ENCODE data around the gene LGALS14.
"Not testable (repeated sequence)": the region's sequence is repeated elsewhere in the genome, so short reads cannot be mapped to it uniquely, and the experiment has no call there.

Gene LGALS14

DNA sequence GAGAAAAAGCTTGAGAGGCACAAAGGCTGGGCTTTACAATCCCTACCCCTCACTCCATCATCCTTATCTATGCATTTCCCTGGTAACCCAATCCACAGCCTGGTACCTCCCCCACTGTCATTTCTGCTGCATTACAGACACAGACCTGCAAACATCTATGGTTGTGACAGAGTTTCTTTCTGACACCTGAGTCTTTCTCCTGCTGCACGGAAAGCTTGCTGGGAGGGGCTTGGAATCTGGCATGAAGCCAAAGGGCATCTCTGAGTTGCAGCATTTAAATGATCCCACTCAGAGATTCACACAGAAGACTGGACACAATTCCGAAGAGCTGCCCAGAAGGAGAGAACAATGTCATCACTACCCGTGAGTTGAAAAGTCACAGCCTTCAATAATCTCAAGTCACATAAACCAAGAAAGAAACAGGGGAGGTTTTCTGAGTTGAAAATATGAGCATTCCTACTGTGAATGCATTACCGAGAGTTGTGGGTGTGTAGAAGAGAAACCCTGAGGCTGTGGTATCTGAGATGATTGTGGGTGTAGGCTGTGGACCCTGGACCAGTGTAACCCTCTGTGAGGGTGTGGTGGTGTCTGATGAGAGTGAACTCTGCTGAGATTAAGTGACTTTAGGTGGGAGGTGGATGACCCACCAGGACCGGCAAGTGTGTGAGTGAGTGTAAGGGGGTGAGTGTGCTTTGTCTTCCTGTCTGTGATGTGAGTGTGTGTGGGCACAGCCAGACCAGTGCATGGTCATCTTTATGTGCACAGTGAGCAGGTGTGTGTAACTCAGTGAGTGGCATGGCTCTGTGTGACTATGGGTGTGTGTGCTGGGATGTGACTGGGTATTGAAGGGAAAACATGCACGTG, at the start of gene LGALS14:
LGALS14 (plus strand) TSS at position 301 of the 864 bp plus-strand sequence; CDS start at position 349, 48 bp downstream.
- DNase-seq (ENCODE audit: low spot score): no peak

- no peak for DNase-seq (ENCODE audit: low spot score)
Observed at GRCh38 chr19:39655613-39656012, 48.7 kb upstream of the LGALS14 start, which contains the start of gene LGALS16. Gene LGALS16 (plus strand): TSS chr19:39655913. CDS start chr19:39655962, 49 bp downstream.

DNA sequence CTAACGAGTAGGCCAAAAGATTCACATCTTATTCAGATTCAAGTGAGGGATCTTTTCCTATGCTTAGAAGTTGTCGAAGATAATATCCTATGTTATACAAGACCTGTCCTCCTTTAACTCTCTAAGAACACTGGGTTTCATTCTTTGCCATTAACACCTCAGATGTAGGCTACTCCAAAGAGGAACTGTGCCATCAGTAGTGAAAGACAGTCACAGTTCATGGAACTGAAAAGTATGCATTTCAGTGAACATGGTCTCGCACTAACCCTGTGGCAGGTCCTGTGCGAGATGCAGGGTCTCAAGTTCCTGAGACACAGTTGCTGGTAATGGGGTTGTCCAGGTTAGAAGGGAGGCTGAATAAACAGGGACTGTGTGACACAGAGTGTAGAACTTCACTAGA, 44.5 kb upstream of the LGALS14 start:
- no peak for DNase-seq (ENCODE audit: low spot score)

DNA sequence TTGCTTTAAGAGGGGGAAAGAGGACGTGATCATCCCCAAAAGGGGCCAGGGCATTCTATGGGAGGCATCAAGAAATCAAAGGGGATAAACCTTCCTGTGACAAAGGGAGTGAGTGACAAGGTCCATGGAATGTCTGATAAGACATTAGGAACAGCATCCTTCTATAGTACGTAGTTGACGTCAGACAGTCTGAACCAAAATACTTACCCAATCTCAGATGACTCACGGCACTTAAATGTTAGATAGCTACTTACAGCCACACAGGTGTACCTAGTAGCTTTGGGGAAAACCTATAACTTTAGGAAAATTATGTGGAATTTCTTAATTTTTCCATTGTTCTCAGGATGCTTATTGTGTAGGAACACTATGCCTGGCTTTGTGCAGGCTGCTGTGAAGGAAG, 43.6 kb upstream of the LGALS14 start:
- no peak for DNase-seq (ENCODE audit: low spot score)

DNA sequence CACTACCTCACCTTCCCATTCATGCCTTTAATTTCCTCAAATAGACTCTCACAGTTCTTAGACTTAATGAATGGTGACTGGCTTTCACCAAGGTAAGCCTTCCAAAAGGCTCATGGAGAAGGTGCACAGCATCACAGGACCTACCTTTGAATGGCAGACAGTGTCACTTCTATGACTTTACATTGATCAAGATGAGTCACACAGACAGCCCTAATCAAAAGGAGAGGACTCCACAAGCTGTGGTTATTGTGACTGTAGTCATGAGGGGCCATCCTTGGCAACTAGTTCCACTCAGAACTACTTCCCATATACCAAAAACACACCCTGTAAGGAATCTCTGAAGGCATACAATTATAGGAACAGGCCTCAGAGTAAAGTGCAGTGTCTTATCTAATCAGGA, 42.7 kb upstream of the LGALS14 start:
- DNase-seq (ENCODE audit: low spot score): no peak

DNA sequence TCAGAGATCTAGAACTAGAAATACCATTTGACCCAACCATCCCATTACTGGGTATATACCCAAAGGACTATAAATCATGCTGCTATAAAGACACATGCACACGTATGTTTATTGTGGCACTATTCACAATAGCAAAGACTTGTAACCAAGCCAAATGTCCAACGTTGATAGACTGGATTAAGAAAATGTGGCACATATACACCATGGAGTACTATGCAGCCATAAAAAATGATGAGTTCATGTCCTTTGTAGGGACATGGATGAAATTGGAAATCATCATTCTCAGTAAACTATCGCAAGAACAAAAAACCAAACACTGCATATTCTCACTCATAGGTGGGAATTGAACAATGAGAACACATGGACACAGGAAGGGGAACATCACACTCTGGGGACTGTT, 34.4 kb upstream of the LGALS14 start:
- DNase-seq (ENCODE audit: low spot score): not testable (repeated sequence)

DNA sequence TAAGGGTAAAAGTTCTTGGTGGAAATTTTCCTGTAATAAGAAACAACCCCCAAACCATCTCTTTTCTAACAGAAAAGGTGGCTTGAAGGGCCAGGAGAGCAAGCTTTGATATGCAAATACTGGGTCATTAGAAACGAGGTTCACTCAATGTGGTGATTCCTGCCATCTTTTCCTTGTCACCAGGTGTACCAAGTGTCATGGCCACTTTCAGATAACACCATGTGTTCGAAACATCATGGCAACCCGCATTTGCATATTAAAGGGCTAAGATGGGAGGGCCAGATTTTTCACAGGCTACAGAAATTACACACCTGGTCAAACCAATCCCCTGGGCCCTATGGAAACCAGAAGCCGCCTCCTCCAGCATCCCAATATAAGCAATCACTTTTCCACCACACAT, 33.3 kb upstream of the LGALS14 start:
- no peak for DNase-seq (ENCODE audit: low spot score)

DNA sequence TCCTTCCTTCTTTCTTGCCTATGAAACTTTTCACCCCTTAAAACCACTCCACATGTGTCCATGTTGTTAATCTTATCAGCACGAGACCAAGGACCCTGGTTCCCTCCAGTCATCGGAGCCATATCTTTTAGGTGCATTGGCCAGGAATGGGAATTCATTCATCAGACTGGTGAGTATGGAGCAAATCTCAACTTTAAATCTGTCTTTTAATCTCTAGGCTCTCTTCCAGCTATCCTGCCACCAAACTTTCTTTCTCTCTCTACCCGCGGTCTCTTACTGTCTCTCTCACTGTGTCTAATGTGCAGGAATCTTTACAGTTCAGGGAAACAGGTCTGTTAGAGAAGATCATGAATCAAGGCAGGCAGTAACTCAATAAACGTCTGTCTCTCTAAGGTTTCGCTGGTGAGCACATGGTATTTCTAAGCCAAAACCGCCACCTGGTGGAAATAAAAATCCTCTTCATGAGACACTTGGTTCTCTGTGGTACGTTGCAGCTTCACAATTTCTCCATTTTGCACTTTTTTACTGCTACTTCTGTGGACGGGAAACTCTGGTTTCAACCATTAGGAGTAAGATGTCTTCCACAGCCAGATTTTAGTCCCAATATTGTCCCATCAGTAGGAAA, 32.4 kb upstream of the LGALS14 start:
- DNase-seq (ENCODE audit: low spot score): peak; percentile 71

DNA sequence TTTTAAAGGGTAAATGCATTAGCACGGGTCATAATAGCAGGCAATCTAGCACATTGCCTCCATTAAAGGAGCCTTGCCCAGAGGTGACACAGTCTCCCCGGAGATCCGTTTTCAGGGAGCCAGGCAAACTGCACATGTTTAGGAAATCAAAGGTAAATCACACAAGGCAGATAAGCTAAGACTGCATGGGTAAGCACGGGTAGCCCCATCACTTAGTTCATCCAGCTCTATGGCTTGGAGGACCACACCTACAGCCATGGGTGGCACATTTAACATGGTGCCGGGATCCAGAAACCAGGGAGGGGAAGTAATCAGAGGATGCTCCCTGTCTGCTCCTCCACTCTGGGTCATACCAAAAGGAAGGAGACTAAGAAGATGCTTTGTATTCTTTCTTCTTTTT, 31.8 kb upstream of the LGALS14 start:
- DNase-seq (ENCODE audit: low spot score): no peak

- not testable (repeated sequence) for DNase-seq (ENCODE audit: low spot score)
Observed at GRCh38 chr19:39673862-39674261, 30.4 kb upstream of the LGALS14 start.

DNA sequence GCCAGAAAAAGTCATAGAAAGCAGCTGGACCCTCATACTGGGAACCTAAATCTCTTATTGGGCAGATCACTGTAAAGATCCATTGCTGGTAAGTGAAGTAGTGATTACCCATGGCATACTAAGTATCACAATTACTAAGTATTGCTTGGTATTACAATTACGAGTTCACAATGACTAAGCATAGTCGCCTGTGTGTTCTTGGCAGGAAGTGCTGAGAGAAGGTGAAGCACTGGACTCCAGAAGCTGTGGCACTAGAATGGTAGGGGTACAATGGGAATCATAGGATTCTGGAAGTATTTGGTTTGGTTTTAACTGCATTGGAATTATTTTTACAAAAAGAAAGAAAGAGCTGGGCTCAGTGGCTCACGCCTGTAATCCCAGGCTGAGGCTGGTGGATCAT, 28.3 kb upstream of the LGALS14 start:
- no peak for DNase-seq (ENCODE audit: low spot score)

DNA sequence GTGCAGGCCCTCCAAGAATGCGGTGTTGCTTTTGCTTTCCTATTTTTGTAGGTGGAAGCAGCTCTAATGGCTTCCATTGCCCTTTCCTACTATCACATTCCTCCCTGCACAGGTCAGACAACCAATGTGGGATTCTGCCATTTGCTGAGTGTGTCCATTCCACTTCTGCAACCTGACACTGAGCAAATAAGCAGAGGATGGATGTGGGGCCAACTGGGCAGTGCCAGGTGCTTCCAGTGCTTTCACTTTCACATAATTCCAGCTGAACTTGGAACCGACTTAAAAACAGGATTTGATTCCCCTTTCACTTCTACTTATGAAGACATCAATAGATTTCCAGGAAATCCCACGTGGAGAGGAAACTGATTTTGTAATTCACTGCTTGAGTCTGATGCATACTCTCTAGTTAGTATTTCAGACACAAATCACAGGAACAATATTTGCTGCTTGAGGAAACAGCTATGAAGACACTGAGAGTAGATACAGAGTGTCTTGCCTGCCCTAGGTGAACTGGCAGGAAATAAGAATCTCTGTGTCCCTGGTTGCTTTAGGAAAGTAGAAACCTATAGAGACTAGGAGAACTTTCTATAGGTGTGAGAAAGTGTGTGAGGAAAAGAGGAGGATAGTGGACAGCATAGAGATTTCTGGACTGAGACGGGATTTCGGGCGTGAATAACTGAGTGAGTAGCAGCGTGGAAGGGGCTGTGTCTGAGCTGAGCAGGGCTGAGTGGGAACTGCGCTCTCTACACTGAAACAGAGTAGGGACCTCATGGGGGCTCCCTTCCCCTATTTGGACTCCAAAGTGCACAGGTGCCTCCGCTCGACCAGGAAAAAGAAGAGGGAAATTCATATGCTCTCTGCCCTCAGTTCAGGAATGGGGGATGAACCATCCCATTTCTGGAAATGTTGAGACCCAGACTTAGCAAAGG, 26.1 kb upstream of the LGALS14 start:
- no peak for DNase-seq (ENCODE audit: low spot score)

GRCh38 chr19:39679056-39679790, 25.1 kb upstream of the LGALS14 start:
- DNase-seq (ENCODE audit: low spot score): peak; percentile 37

DNA sequence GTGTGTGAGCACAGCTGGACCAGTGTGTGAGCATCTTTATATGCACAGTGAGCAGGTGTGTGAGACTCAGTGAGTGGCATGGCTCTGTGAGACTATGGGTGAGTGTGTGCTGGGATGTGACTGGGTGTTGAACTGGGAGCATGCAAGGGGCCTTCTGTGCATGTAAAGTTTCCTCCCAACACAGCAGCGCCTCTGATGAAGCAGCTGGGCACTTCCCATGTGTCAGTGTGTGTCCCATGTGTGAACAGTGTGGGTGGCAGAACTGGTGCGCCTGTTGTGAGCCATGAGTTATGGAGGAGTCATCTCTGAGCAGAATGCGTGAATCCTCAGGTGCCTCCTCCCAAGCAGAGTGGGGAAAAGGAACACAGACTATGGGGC, 24.5 kb upstream of the LGALS14 start:
- no peak for DNase-seq (ENCODE audit: low spot score)

DNA sequence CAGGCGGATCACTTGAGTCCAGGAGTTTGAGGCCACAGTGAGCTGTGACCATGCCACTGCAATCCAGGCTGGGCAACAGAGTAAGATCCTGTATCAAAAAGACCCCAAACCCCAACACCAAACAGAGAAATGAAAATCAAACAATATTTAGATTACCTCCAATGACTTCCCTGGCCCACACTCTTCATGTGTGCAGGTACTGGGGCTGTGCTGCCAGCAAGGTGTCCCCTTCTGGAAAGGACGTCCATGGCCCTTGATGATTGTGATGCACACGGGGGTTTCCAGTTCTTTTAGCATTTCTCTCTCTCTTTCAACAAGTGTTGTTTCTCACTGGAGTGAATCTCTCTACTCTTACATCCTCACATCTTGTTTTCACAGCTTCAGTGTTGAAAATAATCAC, 23.7 kb upstream of the LGALS14 start:
- DNase-seq (ENCODE audit: low spot score): no peak

GRCh38 chr19:39681416-39681815, 22.9 kb upstream of the LGALS14 start:
- DNase-seq (ENCODE audit: low spot score): no peak

DNA sequence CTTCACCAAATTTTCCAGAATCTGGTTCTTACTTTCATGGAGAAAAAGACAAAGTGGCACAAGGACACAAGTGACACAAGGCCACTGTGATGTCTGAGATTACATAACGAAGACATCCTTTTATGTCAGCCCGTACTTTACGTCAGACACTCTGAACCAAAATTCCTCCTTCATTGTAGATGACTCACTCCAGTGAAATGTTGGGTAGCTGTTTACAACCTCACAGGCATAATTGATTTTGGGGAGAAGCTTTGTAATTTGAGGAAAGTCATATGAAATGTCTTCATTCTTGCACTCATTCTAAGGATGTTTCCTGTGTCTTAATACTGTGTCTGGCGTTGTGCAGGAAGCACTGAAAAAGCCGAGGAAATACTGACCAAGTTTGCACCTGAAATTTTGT, 20.0 kb upstream of the LGALS14 start:
- DNase-seq (ENCODE audit: low spot score): no peak

- DNase-seq (ENCODE audit: low spot score): no peak
Observed at GRCh38 chr19:39686739-39687138, 17.5 kb upstream of the LGALS14 start.

GRCh38 chr19:39688637-39689036, 15.6 kb upstream of the LGALS14 start:
- DNase-seq (ENCODE audit: low spot score): not testable (repeated sequence)

- DNase-seq (ENCODE audit: low spot score): no peak
Observed at GRCh38 chr19:39692166-39692565, 12.1 kb upstream of the LGALS14 start.

DNA sequence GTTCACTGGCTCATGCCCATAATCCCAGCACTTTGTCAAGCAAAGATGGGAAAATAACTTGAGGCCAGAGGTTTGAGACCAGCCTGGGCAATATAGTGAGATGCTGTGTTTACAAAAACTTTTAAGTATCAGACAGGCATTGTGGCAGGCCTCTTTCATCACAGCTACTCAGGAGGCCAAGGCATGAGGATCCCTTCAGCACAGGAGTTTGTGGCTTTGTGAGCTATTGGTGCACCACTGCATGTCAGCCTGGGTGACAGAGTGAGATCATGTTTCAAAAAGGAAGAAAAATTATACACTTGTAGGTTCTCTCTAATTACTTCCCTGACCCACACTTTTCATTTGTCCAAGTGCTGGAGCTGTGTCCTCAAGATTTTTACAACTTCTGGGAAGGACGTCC, 11.5 kb upstream of the LGALS14 start:
- DNase-seq (ENCODE audit: low spot score): no peak

DNA sequence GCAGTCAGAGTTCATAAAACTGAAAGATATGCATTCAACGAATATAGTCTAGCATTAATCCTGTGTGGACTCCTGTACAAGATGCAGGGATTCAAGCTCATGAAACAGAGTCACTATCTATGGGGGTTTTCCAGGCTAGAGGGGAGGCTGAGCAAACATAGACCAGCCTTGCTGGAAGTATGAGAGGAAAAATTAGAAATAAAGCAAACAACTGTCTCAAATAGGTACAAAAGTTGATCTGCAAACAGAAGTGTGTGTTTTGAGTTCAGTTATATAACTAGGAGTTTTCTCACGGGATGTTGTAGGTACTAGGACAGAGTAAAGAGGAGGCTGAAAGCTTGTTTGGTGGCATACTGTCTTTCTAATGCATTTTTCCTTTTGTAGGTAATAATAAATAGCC, 8.5 kb upstream of the LGALS14 start:
- DNase-seq (ENCODE audit: low spot score): no peak
